ENCODE measurements around the gene RNF34.

- TF ChIP-seq CTCF (IDR thresholded peaks at IDR 0.05) (no peak), POLR2A (IDR thresholded peaks at IDR 0.05) (no peak), EP300 (IDR thresholded peaks at IDR 0.05) (no peak)
Observed at GRCh38 chr12:121443911-121444841, 44.3 kb downstream of the RNF34 start.
